Lung (tissue), 12 donors: ENCODE results near the gene CNTNAP4. TPM values are rescaled to one million over a fixed set of nuclear protein-coding genes. Genes with fewer than 3 reads are reported as not detected.

Experiments
- ATAC-seq: fragments of 200-7000 bp; cut with Tn5 transposase; one replicate; pipeline ENCODE4 v1.9.1; 2020; ENCODE audit warnings: moderate number of reproducible peaks; ENCODE audit not compliant: insufficient read depth, low FRiP score
- DNase-seq, 3 donors: peaks; one replicate each; pipeline ENCODE4 v3.0.0-alpha.2; 2013 to 2017
- H3K27ac ChIP-seq, 2 donors: one replicate each; pipeline ENCODE4 v1.5.1; 2013; ENCODE audit warnings: mild to moderate bottlenecking in 2 of 2, moderate library complexity in 2 of 2, control low read depth in 1 of 2, inconsistent platforms in 1 of 2, low read depth in 1 of 2, low read length in 1 of 2
- H3K27me3 ChIP-seq, 3 donors: one replicate each; pipeline ENCODE4 v1.5.1; 2013; ENCODE audit warnings: low read length in 2 of 3; ENCODE audit not compliant: control insufficient read depth in 3 of 3, insufficient read depth in 3 of 3
- H3K36me3 ChIP-seq, 4 donors: one replicate each; pipeline ENCODE4 v1.5.1; 2013; ENCODE audit warnings: low read length in 4 of 4, mild to moderate bottlenecking in 1 of 4, moderate library complexity in 1 of 4; ENCODE audit not compliant: control insufficient read depth in 4 of 4, insufficient read depth in 4 of 4
- H3K4me1 ChIP-seq, 5 donors: one replicate each; pipeline ENCODE4 v1.5.1; 2013; ENCODE audit warnings: low read length in 5 of 5, mild to moderate bottlenecking in 2 of 5, moderate library complexity in 1 of 5; ENCODE audit not compliant: control insufficient read depth in 5 of 5, insufficient read depth in 5 of 5
- H3K4me3 ChIP-seq: one replicate; pipeline ENCODE4 v1.5.1; 2013; ENCODE audit warnings: mild to moderate bottlenecking, control low read depth, moderate library complexity
- H3K9ac ChIP-seq, 2 donors: one replicate each; pipeline ENCODE4 v1.5.1; 2013; ENCODE audit warnings: low read length in 2 of 2, control low read depth in 1 of 2; ENCODE audit not compliant: insufficient read depth in 1 of 2
- H3K9me3 ChIP-seq, 4 donors: one replicate each; pipeline ENCODE4 v1.5.1; 2013; ENCODE audit warnings: low read length in 3 of 4, mild to moderate bottlenecking in 1 of 4, moderate library complexity in 1 of 4; ENCODE audit not compliant: control insufficient read depth in 4 of 4, insufficient read depth in 3 of 4
- CTCF ChIP-seq: IDR thresholded peaks from 2 replicates; pipeline ENCODE4 v1.5.1; 2012; ENCODE audit warnings: mild to moderate bottlenecking; ENCODE audit errors: control extremely low read depth, extremely low read depth
- WGBS, 2 donors: extraction: QIAGEN DNeasy Blood & Tissue Kit; methylation state at CpG; one replicate each; pipeline ENCODE4 v1.1.7; 2013; 5-methylcytosine and 5-hydroxymethylcytosine counted together
- polyA plus RNA-seq, 2 donors: library from polyadenylated mRNA; stranded (reverse); fragments of 200-250 nt; gene quantifications; one replicate each; pipeline ENCODE4 v1.2.1, GENCODE V29; 2013
- total RNA-seq, 2 donors: library from RNA; depleted of rRNA in 1 of 2; stranded (reverse); fragments of >200 nt in 1 of 2; gene quantifications; one replicate each; pipeline ENCODE4 v1.2.1, GENCODE V29; 2014 to 2021
- donor health status: control.
- donor health status: control.
- donor health status: Bipolar disorder and iron deficiency.
- donor health status: healthy.
- donor health status: DM: yes; HTN: yes; CAD: no.

The CNTNAP4 gene
- total and polyA plus RNA-seq, 4 donors, result 0.71 TPM; not detected in 3

- Histone ChIP-seq H3K4me3 (no peak overlapping the region), H3K9ac (no peak overlapping the region), H3K9me3 (peaks cover 0 to 1% (median 0%) of the 10 kb centered on the region in 4 donors), H3K4me1 (peaks cover 0 to 37% (median 0%) of the 10 kb centered on the region in 5 donors), H3K36me3 (no peaks in the 10 kb centered on the region), H3K27ac (no peak overlapping the region), H3K27me3 (no peaks in the 10 kb centered on the region)
- TF ChIP-seq CTCF, result no peak
- WGBS, 2 donors, result 67 to 78% methylated on average over 3 of the region's 3 CpGs
- DNase-seq (peak; percentile 63 to 93 (median 89)), ATAC-seq (peak; percentile 69)
Observed at GRCh38 chr16:76345163-76345661, 68.0 kb downstream of the CNTNAP4 start.

GRCh38 chr16:76346210-76346609 is 69.0 kb downstream of the CNTNAP4 start:
- peaks cover 0 to 1% (median 0%) of the 10 kb centered on the region in 4 donors for H3K9me3 ChIP-seq
- ATAC-seq (no peak), DNase-seq (no peak)
- no peak overlapping the region for H3K9ac ChIP-seq
- no peak overlapping the region for H3K4me3 ChIP-seq
- 88% methylated on average over 3 of the region's 3 CpGs for WGBS, 2 donors
- H3K27me3 ChIP-seq, result no peaks in the 10 kb centered on the region
- H3K4me1 ChIP-seq, result peaks cover 0 to 37% (median 0%) of the 10 kb centered on the region in 5 donors
- no peak for TF ChIP-seq CTCF
- H3K27ac ChIP-seq, result no peak overlapping the region
- no peaks in the 10 kb centered on the region for H3K36me3 ChIP-seq

- H3K9me3 ChIP-seq, result peaks cover 0 to 1% (median 0%) of the 10 kb centered on the region in 4 donors
- no peak overlapping the region for H3K4me3 ChIP-seq
- TF ChIP-seq CTCF, result no peak
- ATAC-seq (no peak), DNase-seq (no peak)
- no peaks in the 10 kb centered on the region for H3K27me3 ChIP-seq
- no peak overlapping the region for H3K27ac ChIP-seq
- 77 to 83% methylated on average over 5 of the region's 5 CpGs for WGBS, 2 donors
- peaks cover 0 to 11% (median 0%) of the 10 kb centered on the region in 5 donors for H3K4me1 ChIP-seq
- H3K9ac ChIP-seq, result no peak overlapping the region
- H3K36me3 ChIP-seq, result no peaks in the 10 kb centered on the region
Observed at GRCh38 chr16:76351441-76351840, 74.2 kb downstream of the CNTNAP4 start.

GRCh38 chr16:76360404-76360803 is 83.2 kb downstream of the CNTNAP4 start:
- Histone ChIP-seq H3K27ac (no peak overlapping the region), H3K36me3 (no peaks in the 10 kb centered on the region), H3K27me3 (no peaks in the 10 kb centered on the region), H3K9ac (no peak overlapping the region), H3K9me3 (peaks cover 0 to 5% (median 0%) of the 10 kb centered on the region in 4 donors), H3K4me3 (no peak overlapping the region), H3K4me1 (peaks cover 0 to 18% (median 7%) of the 10 kb centered on the region in 5 donors)
- 38 to 67% methylated on average over 1 of the region's 1 CpG for WGBS, 2 donors
- no peak for ATAC-seq
- TF ChIP-seq CTCF, result no peak
- peak; percentile 32 to 80 (median 71) for DNase-seq
